Adipose tissue (tissue), 3 donors: ENCODE data around the gene KRTAP10-4. TPM values are rescaled to one million over a fixed set of nuclear protein-coding genes. Genes with fewer than 3 reads are reported as not detected.
"Not testable (repeated sequence)": the region's sequence is repeated elsewhere in the genome, so short reads cannot be mapped to it uniquely, and the experiment has no call there.

Source experiments
- H3K27ac ChIP-seq: one replicate; pipeline ENCODE4 v1.5.1; 2013; ENCODE audit warnings: low read depth, low read length
- WGBS, 3 donors: extraction: QIAGEN DNeasy Blood & Tissue Kit; methylation state at CpG; one replicate each; pipeline ENCODE4 v1.1.7; 2013; 5-methylcytosine and 5-hydroxymethylcytosine counted together
- polyA plus RNA-seq, 3 donors: library from polyadenylated mRNA; stranded (reverse); fragments of 200-250 nt; gene quantifications; one replicate each; pipeline ENCODE4 v1.2.3, GENCODE V29; 2013
- donor health status: healthy with polysubstance abuse.
- donor health status: Bipolar disorder and iron deficiency.
- donor health status: healthy.

The KRTAP10-4 gene
- polyA plus RNA-seq, 3 donors: not detected

GRCh38 chr21:44602463-44602850, 28.9 kb downstream of the KRTAP10-4 start:
- WGBS, 3 donors: 67 to 77% (median 76%) methylated on average over 18 to 21 of the region's 21 CpGs
- no peak overlapping the region for H3K27ac ChIP-seq

GRCh38 chr21:44603109-44603875, 29.8 kb downstream of the KRTAP10-4 start:
- WGBS, 3 donors: 53 to 56% (median 55%) methylated on average over 16 to 17 of the region's 17 CpGs

GRCh38 chr21:44603911-44604310, 30.4 kb downstream of the KRTAP10-4 start:
- no peak overlapping the region for H3K27ac ChIP-seq
- WGBS, 3 donors: 77 to 87% (median 85%) methylated on average over 8 of the region's 8 CpGs

More at GRCh38 chr21:44603109-44603875, 29.8 kb downstream of the KRTAP10-4 start:
- no peak overlapping the region for H3K27ac ChIP-seq

- no peak overlapping the region for H3K27ac ChIP-seq
- WGBS, 3 donors: 74 to 76% (median 74%) methylated on average over 4 of the region's 4 CpGs
Observed at GRCh38 chr21:44606495-44606894, 33.0 kb downstream of the KRTAP10-4 start.

GRCh38 chr21:44609193-44609592, 35.7 kb downstream of the KRTAP10-4 start:
- no peak overlapping the region for H3K27ac ChIP-seq

GRCh38 chr21:44610157-44610843, 36.8 kb downstream of the KRTAP10-4 start:
- 91 to 96% (median 93%) methylated on average over 7 of the region's 7 CpGs for WGBS, 3 donors
- H3K27ac ChIP-seq: not testable (repeated sequence)

GRCh38 chr21:44611551-44611950, 38.0 kb downstream of the KRTAP10-4 start:
- WGBS, 3 donors: 82 to 85% (median 85%) methylated on average over 4 of the region's 4 CpGs

GRCh38 chr21:44612029-44612486, 38.5 kb downstream of the KRTAP10-4 start, which contains the start of gene KRTAP10-8:
Gene KRTAP10-8, plus strand, starts transcription at chr21:44612079. Its CDS starts 22 bp downstream, at chr21:44612101.
- 82 to 86% (median 84%) methylated on average over 8 of the region's 8 CpGs for WGBS, 3 donors
- no peak within 1 kb of the TSS for H3K27ac ChIP-seq

More at GRCh38 chr21:44611551-44611950, 38.0 kb downstream of the KRTAP10-4 start:
- no peak overlapping the region for H3K27ac ChIP-seq

- 74 to 88% (median 79%) methylated on average over 12 to 13 of the region's 13 CpGs for WGBS, 3 donors
- H3K27ac ChIP-seq: no peak overlapping the region
Observed at GRCh38 chr21:44612669-44613229, 39.2 kb downstream of the KRTAP10-4 start.

- WGBS, 3 donors: 73 to 89% (median 85%) methylated on average over 25 to 26 of the region's 26 CpGs
- no peak overlapping the region for H3K27ac ChIP-seq
Observed at GRCh38 chr21:44613386-44614155, 40.0 kb downstream of the KRTAP10-4 start.

GRCh38 chr21:44614161-44614631, 40.7 kb downstream of the KRTAP10-4 start:
- WGBS, 3 donors: 72 to 86% (median 83%) methylated on average over 20 of the region's 20 CpGs
- no peak overlapping the region for H3K27ac ChIP-seq

- no peak overlapping the region for H3K27ac ChIP-seq
- 81 to 88% (median 86%) methylated on average over 28 of the region's 28 CpGs for WGBS, 3 donors
Observed at GRCh38 chr21:44614961-44615391, 41.4 kb downstream of the KRTAP10-4 start.

- WGBS, 3 donors: 58 to 79% (median 78%) methylated on average over 8 of the region's 8 CpGs
- H3K27ac ChIP-seq: no peak overlapping the region
Observed at GRCh38 chr21:44615466-44615865, 41.9 kb downstream of the KRTAP10-4 start.

GRCh38 chr21:44615911-44616590, 42.5 kb downstream of the KRTAP10-4 start:
- 58 to 80% (median 77%) methylated on average over 17 of the region's 17 CpGs for WGBS, 3 donors
- H3K27ac ChIP-seq: no peak overlapping the region

- H3K27ac ChIP-seq: no peak overlapping the region
- WGBS, 3 donors: 69 to 85% (median 80%) methylated on average over 16 of the region's 16 CpGs
Observed at GRCh38 chr21:44616591-44616926, 43.0 kb downstream of the KRTAP10-4 start.

GRCh38 chr21:44617071-44617501, 43.6 kb downstream of the KRTAP10-4 start:
- WGBS, 3 donors: 49 to 63% (median 60%) methylated on average over 8 of the region's 8 CpGs

GRCh38 chr21:44618504-44618903, 45.0 kb downstream of the KRTAP10-4 start:
- 8 to 27% (median 17%) methylated on average over 4 of the region's 4 CpGs for WGBS, 3 donors

More at GRCh38 chr21:44617071-44617501, 43.6 kb downstream of the KRTAP10-4 start:
- H3K27ac ChIP-seq: no peak overlapping the region

GRCh38 chr21:44618909-44619308, 45.4 kb downstream of the KRTAP10-4 start:
- no peak overlapping the region for H3K27ac ChIP-seq

More at GRCh38 chr21:44618504-44618903, 45.0 kb downstream of the KRTAP10-4 start:
- no peak overlapping the region for H3K27ac ChIP-seq

More at GRCh38 chr21:44618909-44619308, 45.4 kb downstream of the KRTAP10-4 start:
- 34 to 68% (median 50%) methylated on average over 3 of the region's 3 CpGs for WGBS, 3 donors
